Measurements from ENCODE around the gene CTH. TPM values are rescaled to one million over a fixed set of nuclear protein-coding genes. Genes with fewer than 3 reads are reported as not detected.

The CTH gene
- total and polyA plus RNA-seq, 4 donors: 8.9 to 49.4 (median 44.8) TPM

GRCh38 chr1:70431874-70432273 is 20.8 kb downstream of the CTH start:
- 30% methylated on average over 3 of the region's 3 CpGs for WGBS
- peaks cover 0 to 14% (median 9%) of the 10 kb centered on the region in 4 donors for H3K4me1 ChIP-seq (ENCODE audit: control insufficient read depth in 4 of 4, insufficient read depth in 4 of 4, low read length in 3 of 4)
- H3K36me3 ChIP-seq (ENCODE audit: control insufficient read depth in 4 of 4, insufficient read depth in 3 of 4, low read depth in 1 of 4, low read length in 3 of 4): peaks cover 5 to 57% (median 39%) of the 10 kb centered on the region in 4 donors
- H3K9ac ChIP-seq (ENCODE audit: low read depth in 1 of 2, low read length in 2 of 2): no peak overlapping the region
- no peaks in the 10 kb centered on the region for H3K27me3 ChIP-seq (ENCODE audit: control insufficient read depth in 4 of 4, insufficient read depth in 4 of 4, low read length in 3 of 4)
- H3K9me3 ChIP-seq (ENCODE audit: control insufficient read depth in 4 of 4, low read length in 3 of 4): no peaks in the 10 kb centered on the region
- TF ChIP-seq RAD21 (IDR thresholded peaks at IDR 0.05): no peak
- peak; percentile 17 for TF ChIP-seq SP1 (IDR thresholded peaks at IDR 0.05)
- no peak for TF ChIP-seq YY1 (IDR thresholded peaks at IDR 0.05)
- TF ChIP-seq JUND (IDR thresholded peaks at IDR 0.05): no peak
- no peak for TF ChIP-seq TAF1 (conservative IDR thresholded peaks at IDR 0.05)
- peak in 1 of 2 donors; percentile 34 for TF ChIP-seq HNF4A (conservative IDR thresholded peaks at IDR 0.05)
- peak; percentile 33 for TF ChIP-seq ZBTB33 (IDR thresholded peaks at IDR 0.05)
- no peak for TF ChIP-seq NR2F2 (IDR thresholded peaks at IDR 0.05)
- no peak for TF ChIP-seq HNF4G (IDR thresholded peaks at IDR 0.05)
- H3K4me3 ChIP-seq (ENCODE audit: low read depth in 1 of 3, low read length in 3 of 3): no peak overlapping the region
- no peak overlapping the region for H3K27ac ChIP-seq (ENCODE audit: low read depth in 1 of 2, low read length in 2 of 2)
- DNase-seq (ENCODE audit: low spot score): no peak

- Histone ChIP-seq H3K27me3 (ENCODE audit: control insufficient read depth in 4 of 4, insufficient read depth in 4 of 4, low read length in 3 of 4) (no peaks in the 10 kb centered on the region), H3K27ac (ENCODE audit: low read depth in 1 of 2, low read length in 2 of 2) (no peak overlapping the region), H3K4me3 (ENCODE audit: low read depth in 1 of 3, low read length in 3 of 3) (no peak overlapping the region), H3K9ac (ENCODE audit: low read depth in 1 of 2, low read length in 2 of 2) (no peak overlapping the region), H3K4me1 (ENCODE audit: control insufficient read depth in 4 of 4, insufficient read depth in 4 of 4, low read length in 3 of 4) (peaks cover 0 to 14% (median 9%) of the 10 kb centered on the region in 4 donors), H3K36me3 (ENCODE audit: control insufficient read depth in 4 of 4, insufficient read depth in 3 of 4, low read depth in 1 of 4, low read length in 3 of 4) (peaks cover 5 to 67% (median 56%) of the 10 kb centered on the region in 4 donors), H3K9me3 (ENCODE audit: control insufficient read depth in 4 of 4, low read length in 3 of 4) (no peaks in the 10 kb centered on the region)
- 96% methylated on average over 1 of the region's 1 CpG for WGBS
- no peak for DNase-seq (ENCODE audit: low spot score)
- TF ChIP-seq REST (IDR thresholded peaks at IDR 0.05) (no peak), EGR1 (IDR thresholded peaks at IDR 0.05; ENCODE audit: low read depth in 2 of 2) (no peak), HNF4A (conservative IDR thresholded peaks at IDR 0.05) (no peak), ZBTB33 (IDR thresholded peaks at IDR 0.05) (no peak), GABPA (IDR thresholded peaks at IDR 0.05 in 1 of 2, conservative IDR thresholded peaks at IDR 0.05 in 1 of 2) (no peak), JUND (IDR thresholded peaks at IDR 0.05) (no peak), YY1 (IDR thresholded peaks at IDR 0.05) (no peak), FOXA1 (IDR thresholded peaks at IDR 0.05) (no peak), FOXA2 (IDR thresholded peaks at IDR 0.05) (no peak), MAX (IDR thresholded peaks at IDR 0.05) (no peak)
Observed at GRCh38 chr1:70434253-70434859, 23.3 kb downstream of the CTH start.

Data from liver (tissue), 9 donors.